Neural cell (in vitro differentiated cells): ENCODE measurements around the gene OR5AR1.

Experiments used
- CTCF ChIP-seq: fragments of 450-650 bp; IDR thresholded peaks from 2 replicates; pipeline ENCODE4 v1.5.1; 2014; ENCODE audit warnings: antibody characterized with exemption, mild to moderate bottlenecking, moderate library complexity; ENCODE audit not compliant: poor library complexity, severe bottlenecking
- EP300 ChIP-seq: fragments of 450-650 bp; conservative IDR thresholded peaks from 2 replicates; pipeline ENCODE4 v1.6.1; 2014; ENCODE audit warnings: antibody characterized with exemption, mild to moderate bottlenecking, moderate library complexity; ENCODE audit not compliant: poor library complexity, severe bottlenecking
- EZH2 ChIP-seq: fragments of 200-600, 300-800 bp; shearing (Covaris generic), sonication (generic); IDR thresholded peaks from 2 replicates; pipeline ENCODE4 v1.6.1; 2014; ENCODE audit warnings: antibody characterized with exemption, low read length, borderline replicate concordance, mild to moderate bottlenecking; ENCODE audit not compliant: insufficient read depth, poor library complexity, severe bottlenecking
- MXI1 ChIP-seq: fragments of 450-650 bp; conservative IDR thresholded peaks from 2 replicates; pipeline ENCODE4 v1.6.1; 2014; ENCODE audit warnings: antibody characterized with exemption, mild to moderate bottlenecking; ENCODE audit not compliant: poor library complexity, severe bottlenecking
- POLR2AphosphoS5 ChIP-seq: IDR thresholded peaks from 2 replicates; pipeline ENCODE4 v1.6.1; 2012
- RAD21 ChIP-seq: fragments of 450-650 bp; conservative IDR thresholded peaks from 2 replicates; pipeline ENCODE4 v1.6.1; 2014; ENCODE audit warnings: antibody characterized with exemption, mild to moderate bottlenecking, moderate library complexity
- SMC3 ChIP-seq: fragments of 450-650 bp; conservative IDR thresholded peaks from 2 replicates; pipeline ENCODE4 v1.6.1; 2014; ENCODE audit warnings: antibody characterized with exemption, mild to moderate bottlenecking, moderate library complexity; ENCODE audit not compliant: poor library complexity
- TAF1 ChIP-seq: IDR thresholded peaks from 2 replicates; pipeline ENCODE4 v1.6.1; 2012; ENCODE audit warnings: low read depth
- TF ChIP-seq, protein P1 (sequence below): IDR thresholded peaks from 2 replicates; pipeline ENCODE4 v1.6.1; 2012; ENCODE audit warnings: borderline replicate concordance

GRCh38 chr11:56670984-56671383 is 7.5 kb downstream of the OR5AR1 start:
- TF ChIP-seq CTCF: no peak
- TF ChIP-seq EZH2: no peak
- TF ChIP-seq EP300: no peak
- TF ChIP-seq RAD21: no peak
- TF ChIP-seq TAF1: no peak
- TF ChIP-seq, protein P1, sequence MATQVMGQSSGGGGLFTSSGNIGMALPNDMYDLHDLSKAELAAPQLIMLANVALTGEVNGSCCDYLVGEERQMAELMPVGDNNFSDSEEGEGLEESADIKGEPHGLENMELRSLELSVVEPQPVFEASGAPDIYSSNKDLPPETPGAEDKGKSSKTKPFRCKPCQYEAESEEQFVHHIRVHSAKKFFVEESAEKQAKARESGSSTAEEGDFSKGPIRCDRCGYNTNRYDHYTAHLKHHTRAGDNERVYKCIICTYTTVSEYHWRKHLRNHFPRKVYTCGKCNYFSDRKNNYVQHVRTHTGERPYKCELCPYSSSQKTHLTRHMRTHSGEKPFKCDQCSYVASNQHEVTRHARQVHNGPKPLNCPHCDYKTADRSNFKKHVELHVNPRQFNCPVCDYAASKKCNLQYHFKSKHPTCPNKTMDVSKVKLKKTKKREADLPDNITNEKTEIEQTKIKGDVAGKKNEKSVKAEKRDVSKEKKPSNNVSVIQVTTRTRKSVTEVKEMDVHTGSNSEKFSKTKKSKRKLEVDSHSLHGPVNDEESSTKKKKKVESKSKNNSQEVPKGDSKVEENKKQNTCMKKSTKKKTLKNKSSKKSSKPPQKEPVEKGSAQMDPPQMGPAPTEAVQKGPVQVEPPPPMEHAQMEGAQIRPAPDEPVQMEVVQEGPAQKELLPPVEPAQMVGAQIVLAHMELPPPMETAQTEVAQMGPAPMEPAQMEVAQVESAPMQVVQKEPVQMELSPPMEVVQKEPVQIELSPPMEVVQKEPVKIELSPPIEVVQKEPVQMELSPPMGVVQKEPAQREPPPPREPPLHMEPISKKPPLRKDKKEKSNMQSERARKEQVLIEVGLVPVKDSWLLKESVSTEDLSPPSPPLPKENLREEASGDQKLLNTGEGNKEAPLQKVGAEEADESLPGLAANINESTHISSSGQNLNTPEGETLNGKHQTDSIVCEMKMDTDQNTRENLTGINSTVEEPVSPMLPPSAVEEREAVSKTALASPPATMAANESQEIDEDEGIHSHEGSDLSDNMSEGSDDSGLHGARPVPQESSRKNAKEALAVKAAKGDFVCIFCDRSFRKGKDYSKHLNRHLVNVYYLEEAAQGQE: no peak
- TF ChIP-seq POLR2AphosphoS5: no peak
- no peak for TF ChIP-seq MXI1
- no peak for TF ChIP-seq SMC3
